Neural progenitor cell (in vitro differentiated cells): Measurements from ENCODE around the gene CGA. TPM values are rescaled to one million over a fixed set of nuclear protein-coding genes. Genes with fewer than 3 reads are reported as not detected.

Experiments
- DNase-seq: peaks from one replicate; pipeline ENCODE4 v3.0.0-alpha.2; 2016; ENCODE audit warnings: low spot score
- H2AFZ ChIP-seq: fragments of 200-600 bp; sonication (generic); replicated peaks from 2 replicates; pipeline ENCODE4 v1.6.1; 2016; ENCODE audit warnings: antibody characterized with exemption
- H3F3A ChIP-seq: fragments of 200-600 bp; sonication (generic); 2 replicates; pipeline ENCODE4 v1.6.1; 2016; ENCODE audit warnings: antibody characterized with exemption, low read depth
- H3K27ac ChIP-seq: fragments of 200-600 bp; sonication (generic); 2 replicates; pipeline ENCODE4 v1.5.1; 2016; ENCODE audit warnings: mild to moderate bottlenecking
- H3K27me3 ChIP-seq: fragments of 200-600 bp; sonication (generic); 2 replicates; pipeline ENCODE4 v1.6.1; 2016; ENCODE audit warnings: mild to moderate bottlenecking, moderate library complexity
- H3K36me3 ChIP-seq: fragments of 200-600 bp; sonication (generic); 2 replicates; pipeline ENCODE4 v1.5.1; 2016
- H3K4me1 ChIP-seq: fragments of 200-600 bp; sonication (generic); 2 replicates; pipeline ENCODE4 v1.6.1; 2016; ENCODE audit warnings: mixed run types
- H3K4me2 ChIP-seq: fragments of 200-600 bp; sonication (generic); 2 replicates; pipeline ENCODE4 v1.6.1; 2016
- H3K4me3 ChIP-seq: fragments of 200-600 bp; sonication (generic); 2 replicates; pipeline ENCODE4 v1.5.1; 2016
- H3K79me2 ChIP-seq: fragments of 200-600 bp; sonication (generic); 2 replicates; pipeline ENCODE4 v1.6.1; 2016; ENCODE audit warnings: low read depth
- H3K9ac ChIP-seq: fragments of 200-600 bp; sonication (generic); 2 replicates; pipeline ENCODE4 v1.6.1; 2016
- H3K9me3 ChIP-seq: fragments of 200-600 bp; sonication (generic); 2 replicates; pipeline ENCODE4 v1.5.1; 2016; ENCODE audit warnings: low read depth
- H4K20me1 ChIP-seq: fragments of 200-600 bp; sonication (generic); 2 replicates; pipeline ENCODE4 v1.6.1; 2016; ENCODE audit warnings: low read depth
- H3K27ac Mint-ChIP-seq: 3 replicates; pipeline ENCODE4 v1.8.0; 2021; ENCODE audit warnings: mixed read lengths
- H3K27me3 Mint-ChIP-seq: 2 replicates; pipeline ENCODE4 v1.8.0; 2022; ENCODE audit warnings: low read depth, mild to moderate bottlenecking, inconsistent platforms, moderate library complexity, mixed read lengths; ENCODE audit not compliant: insufficient read depth
- H3K36me3 Mint-ChIP-seq: 3 replicates; pipeline ENCODE4 v1.8.0; 2021; ENCODE audit warnings: mixed read lengths
- H3K4me1 Mint-ChIP-seq: 3 replicates; pipeline ENCODE4 v1.8.0; 2021; ENCODE audit warnings: mixed read lengths
- H3K4me3 Mint-ChIP-seq: 3 replicates; pipeline ENCODE4 v1.8.0; 2021; ENCODE audit warnings: mild to moderate bottlenecking, moderate library complexity, mixed read lengths
- H3K9me3 Mint-ChIP-seq: 3 replicates; pipeline ENCODE4 v1.8.0; 2020; ENCODE audit warnings: mixed read lengths
- CTCF ChIP-seq: fragments of 200-600 bp; sonication (generic); IDR thresholded peaks from 2 replicates; pipeline ENCODE4 v1.5.1; 2017; ENCODE audit warnings: antibody characterized with exemption, mild to moderate bottlenecking
- EZH2 ChIP-seq: fragments of 200-600 bp; sonication (generic); IDR thresholded peaks from 2 replicates; pipeline ENCODE4 v1.6.1; 2017; ENCODE audit warnings: antibody characterized with exemption, mild to moderate bottlenecking, moderate library complexity
- EZH2phosphoT487 ChIP-seq: fragments of 200-600 bp; sonication (generic); IDR thresholded peaks from 2 replicates; pipeline ENCODE4 v1.6.1; 2017; ENCODE audit warnings: antibody characterized with exemption
- total RNA-seq: library from RNA; depleted of rRNA; stranded (reverse); fragments of >200 nt; gene quantifications from 2 replicates; pipeline ENCODE4 v1.2.3, GENCODE V29; 2015; ENCODE audit warnings: low replicate concordance

Gene CGA
- total RNA-seq, 1 donor from 2014 or later: not detected

- peaks cover 4% of the 10 kb centered on the region for H3K9me3 Mint-ChIP-seq
- no peaks in the 10 kb centered on the region for H3K4me1 Mint-ChIP-seq
- no peaks in the 10 kb centered on the region for H3K9me3 ChIP-seq
- DNase-seq: no peak
- TF ChIP-seq CTCF (no peak), EZH2 (no peak), EZH2phosphoT487 (no peak)
- no peaks in the 10 kb centered on the region for H3K79me2 ChIP-seq
- H3K27ac ChIP-seq: no peak overlapping the region
- no peaks in the 10 kb centered on the region for H3F3A ChIP-seq
- no peak overlapping the region for H3K4me2 ChIP-seq
- H2AFZ ChIP-seq: no peak overlapping the region
- no peak overlapping the region for H3K4me3 ChIP-seq
- peaks cover 3% of the 10 kb centered on the region for H3K27me3 Mint-ChIP-seq
- H3K36me3 ChIP-seq: no peaks in the 10 kb centered on the region
- no peak overlapping the region for H3K27ac Mint-ChIP-seq
- no peaks in the 10 kb centered on the region for H3K27me3 ChIP-seq
- H3K4me1 ChIP-seq: no peaks in the 10 kb centered on the region
- no peak overlapping the region for H3K9ac ChIP-seq
- no peaks in the 10 kb centered on the region for H4K20me1 ChIP-seq
- peaks cover 1% of the 10 kb centered on the region for H3K36me3 Mint-ChIP-seq
- H3K4me3 Mint-ChIP-seq: no peak overlapping the region
These were observed 23.1 kb upstream of the CGA start for GRCh38 chr6:87118054-87118453.

GRCh38 chr6:87116922-87117321 is 22.0 kb upstream of the CGA start:
- Histone ChIP-seq H3K36me3 (no peaks in the 10 kb centered on the region), H3K9ac (no peak overlapping the region), H2AFZ (no peak overlapping the region), H3K79me2 (no peaks in the 10 kb centered on the region), H3K4me1 (no peaks in the 10 kb centered on the region), H3K27ac (no peak overlapping the region), H3K9me3 (no peaks in the 10 kb centered on the region), H4K20me1 (no peaks in the 10 kb centered on the region), H3K4me3 (no peak overlapping the region), H3F3A (no peaks in the 10 kb centered on the region), H3K4me2 (no peak overlapping the region), H3K27me3 (no peaks in the 10 kb centered on the region)
- Mint-ChIP-seq H3K27me3 (peaks cover 3% of the 10 kb centered on the region), H3K36me3 (no peaks in the 10 kb centered on the region), H3K9me3 (no peaks in the 10 kb centered on the region), H3K4me1 (no peaks in the 10 kb centered on the region), H3K27ac (no peak overlapping the region), H3K4me3 (no peak overlapping the region)
- no peak for TF ChIP-seq EZH2phosphoT487
- TF ChIP-seq CTCF: no peak
- TF ChIP-seq EZH2: no peak
- DNase-seq: no peak

GRCh38 chr6:87115402-87116135 is 20.7 kb upstream of the CGA start:
- H3K36me3 ChIP-seq: no peaks in the 10 kb centered on the region
- no peaks in the 10 kb centered on the region for H3F3A ChIP-seq
- H3K27me3 Mint-ChIP-seq: peaks cover 3% of the 10 kb centered on the region
- H3K9me3 ChIP-seq: no peaks in the 10 kb centered on the region
- H3K9ac ChIP-seq: no peak overlapping the region
- H3K27ac Mint-ChIP-seq: no peak overlapping the region
- no peaks in the 10 kb centered on the region for H3K79me2 ChIP-seq
- no peaks in the 10 kb centered on the region for H3K27me3 ChIP-seq
- no peaks in the 10 kb centered on the region for H3K4me1 Mint-ChIP-seq
- TF ChIP-seq EZH2 (no peak), CTCF (no peak), EZH2phosphoT487 (no peak)
- no peak overlapping the region for H3K4me3 ChIP-seq
- H3K36me3 Mint-ChIP-seq: no peaks in the 10 kb centered on the region
- peak overlapping the region; percentile 14 for H2AFZ ChIP-seq
- no peak overlapping the region for H3K4me2 ChIP-seq
- DNase-seq: no peak
- no peaks in the 10 kb centered on the region for H3K4me1 ChIP-seq
- no peak overlapping the region for H3K27ac ChIP-seq
- H4K20me1 ChIP-seq: no peaks in the 10 kb centered on the region
- no peak overlapping the region for H3K4me3 Mint-ChIP-seq
- H3K9me3 Mint-ChIP-seq: no peaks in the 10 kb centered on the region
